Neuronal stem cell (in vitro differentiated cells): Measurements from ENCODE around the gene NPAS3.

Experiments used
- DNase-seq: peaks from one replicate; pipeline ENCODE4 v3.0.0-alpha.2; 2013; ENCODE audit warnings: low spot score
- H2AFZ ChIP-seq: one replicate; pipeline ENCODE4 v1.6.1; 2013; ENCODE audit warnings: mild to moderate bottlenecking, low read length, inconsistent platforms
- H2AK5ac ChIP-seq: 2 replicates; pipeline ENCODE4 v1.6.1; 2013; ENCODE audit warnings: low read depth, mild to moderate bottlenecking, inconsistent platforms, low read length, moderate library complexity, mixed read lengths
- H2BK120ac ChIP-seq: 2 replicates; pipeline ENCODE4 v1.6.1; 2013; ENCODE audit warnings: low read depth, mild to moderate bottlenecking, inconsistent platforms, low read length, moderate library complexity, mixed read lengths
- H2BK12ac ChIP-seq: one replicate; pipeline ENCODE4 v1.6.1; 2013; ENCODE audit warnings: low read length, inconsistent platforms
- H2BK15ac ChIP-seq: 2 replicates; pipeline ENCODE4 v1.6.1; 2013; ENCODE audit warnings: mild to moderate bottlenecking, low read length, inconsistent platforms, mixed read lengths
- H2BK5ac ChIP-seq: one replicate; pipeline ENCODE4 v1.6.1; 2013; ENCODE audit warnings: inconsistent platforms, mild to moderate bottlenecking, low read length, moderate library complexity
- H3K14ac ChIP-seq: one replicate; pipeline ENCODE4 v1.6.1; 2013; ENCODE audit warnings: low read length, inconsistent platforms
- H3K18ac ChIP-seq: 2 replicates; pipeline ENCODE4 v1.6.1; 2013; ENCODE audit warnings: low read length, inconsistent platforms
- H3K23ac ChIP-seq: 2 replicates; pipeline ENCODE4 v1.6.1; 2013; ENCODE audit warnings: low read depth, mild to moderate bottlenecking, mixed read lengths, low read length, inconsistent platforms; ENCODE audit not compliant: poor library complexity
- H3K27ac ChIP-seq: replicated peaks from 3 replicates; pipeline ENCODE4 v1.5.1; 2013; ENCODE audit warnings: low read length, inconsistent platforms
- H3K27me3 ChIP-seq, 3 experiments: 2 replicates each; pipeline ENCODE4 v1.6.1; 2013; ENCODE audit warnings: low read length in 3 of 3, mild to moderate bottlenecking in 2 of 3, inconsistent platforms in 1 of 3, low read depth in 1 of 3, mixed read lengths in 1 of 3, moderate library complexity in 1 of 3; ENCODE audit not compliant: control insufficient read depth in 3 of 3, insufficient read depth in 3 of 3
- H3K36me3 ChIP-seq, 2 donors: replicated peaks in 1 of 2; 2 replicates each; pipeline ENCODE4 v1.6.1; 2013; ENCODE audit warnings: low read length in 2 of 2; ENCODE audit not compliant: control insufficient read depth in 2 of 2, insufficient read depth in 2 of 2
- H3K4ac ChIP-seq: 2 replicates; pipeline ENCODE4 v1.6.1; 2013; ENCODE audit warnings: inconsistent platforms, mild to moderate bottlenecking, low read length, moderate library complexity
- H3K4me1 ChIP-seq, 2 donors: 1 replicate in 1 of 2; 2 replicates in 1 of 2; pipeline ENCODE4 v1.6.1; 2013; ENCODE audit warnings: low read length in 2 of 2, low read depth in 1 of 2; ENCODE audit not compliant: control insufficient read depth in 2 of 2, insufficient read depth in 1 of 2
- H3K4me2 ChIP-seq: one replicate; pipeline ENCODE4 v1.6.1; 2013; ENCODE audit warnings: mild to moderate bottlenecking, low read length, inconsistent platforms; ENCODE audit not compliant: insufficient read depth, poor library complexity, severe bottlenecking
- H3K4me3 ChIP-seq, 2 donors: 2 replicates each; pipeline ENCODE4 v1.5.1; 2013; ENCODE audit warnings: low read length in 2 of 2, mild to moderate bottlenecking in 2 of 2, inconsistent platforms in 1 of 2, moderate library complexity in 1 of 2
- H3K79me1 ChIP-seq: one replicate; pipeline ENCODE4 v1.6.1; 2013; ENCODE audit warnings: low read depth, mild to moderate bottlenecking, inconsistent platforms, low read length, moderate library complexity
- H3K9ac ChIP-seq: one replicate; pipeline ENCODE4 v1.6.1; 2013; ENCODE audit warnings: mild to moderate bottlenecking, low read depth, low read length, inconsistent platforms; ENCODE audit not compliant: poor library complexity
- H3K9me3 ChIP-seq, 2 donors: replicated peaks in 1 of 2; 2 replicates each; pipeline versions ENCODE3 to v1.6.1; 2013; ENCODE audit warnings: low read length in 2 of 2, mild to moderate bottlenecking in 2 of 2, inconsistent platforms in 1 of 2, low read depth in 1 of 2, mixed read lengths in 1 of 2, moderate library complexity in 1 of 2; ENCODE audit not compliant: control insufficient read depth in 2 of 2, insufficient read depth in 1 of 2
- H4K8ac ChIP-seq: one replicate; pipeline ENCODE4 v1.6.1; 2013; ENCODE audit warnings: low read depth, mild to moderate bottlenecking, inconsistent platforms, low read length, moderate library complexity
- H4K91ac ChIP-seq: one replicate; pipeline ENCODE4 v1.6.1; 2013; ENCODE audit warnings: low read length, low read depth, mild to moderate bottlenecking, inconsistent platforms; ENCODE audit not compliant: poor library complexity
- WGBS, 2 donors: extraction: QIAGEN DNeasy Blood & Tissue Kit; methylation state at CpG; one replicate each; pipeline ENCODE4 v1.1.7; 2013; ENCODE audit warnings: missing lambda C conversion rate in 2 of 2, mixed read lengths in 1 of 2; ENCODE audit not compliant: insufficient read length in 2 of 2, insufficient replicate concordance in 1 of 2; ENCODE audit errors: extremely low coverage in 2 of 2; 5-methylcytosine and 5-hydroxymethylcytosine counted together

The NPAS3 gene

DNA sequence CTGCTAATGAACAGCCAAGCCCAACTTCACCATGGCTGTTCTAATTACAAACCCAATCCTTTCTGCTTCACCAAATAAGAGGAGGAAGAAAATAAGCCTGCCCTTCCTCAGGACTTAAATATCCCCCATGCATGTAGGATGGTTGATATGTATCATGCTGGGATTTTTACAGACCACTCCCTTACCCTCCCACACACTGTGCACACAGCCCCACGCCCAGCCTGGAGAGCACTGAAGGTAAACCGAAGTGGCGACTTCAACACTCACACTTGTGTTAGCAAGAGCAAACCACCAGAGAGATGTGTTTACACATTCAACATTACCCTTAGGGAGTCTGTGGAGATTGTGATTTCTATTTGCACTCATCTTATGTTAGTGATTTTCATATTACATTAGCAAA lies 771.0 kb downstream of the NPAS3 start:
- Histone ChIP-seq H3K14ac (no peak overlapping the region), H3K4ac (no peak overlapping the region), H2BK15ac (no peak overlapping the region), H3K18ac (no peak overlapping the region), H3K4me1 (peaks cover 4 to 9% of the 10 kb centered on the region in 2 donors), H2BK5ac (no peak overlapping the region), H2AK5ac (no peak overlapping the region), H3K27ac (no peak overlapping the region), H3K9ac (no peak overlapping the region), H3K23ac (no peak overlapping the region), H3K27me3 (no peaks in the 10 kb centered on the region), H3K36me3 (peaks cover 0 to 4% of the 10 kb centered on the region in 2 donors), H4K8ac (no peak overlapping the region), H2BK120ac (no peak overlapping the region), H3K9me3 (peaks cover 0 to 2% of the 10 kb centered on the region in 2 donors), H3K4me2 (no peak overlapping the region), H3K79me1 (no peaks in the 10 kb centered on the region), H4K91ac (no peak overlapping the region), H2BK12ac (no peak overlapping the region), H3K4me3 (no peak overlapping the region), H2AFZ (no peak overlapping the region)
- no CpG with 5 or more reads among the region's 3 CpGs for WGBS, 2 donors
- no peak for DNase-seq

DNA sequence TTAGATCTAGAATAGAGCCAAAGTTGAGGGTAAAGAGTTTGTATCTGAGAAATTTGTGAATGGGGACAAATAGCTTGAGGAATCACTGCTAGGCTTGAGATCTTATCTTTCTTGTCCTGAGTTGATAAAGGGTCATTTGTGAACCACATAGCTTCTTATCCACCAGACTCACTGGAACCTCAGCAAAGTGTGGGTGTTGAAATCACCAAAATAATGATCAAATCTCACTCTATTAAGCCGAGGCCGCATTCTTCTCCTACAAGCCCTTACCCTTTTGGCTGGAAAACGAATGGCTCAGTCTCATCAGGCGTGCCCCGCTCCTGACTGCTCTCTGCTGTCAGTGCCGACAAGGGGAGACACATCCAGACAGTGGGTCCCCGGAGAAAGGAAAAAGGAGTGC lies 771.6 kb downstream of the NPAS3 start:
- H2BK12ac ChIP-seq = no peak overlapping the region
- no peak overlapping the region for H2AFZ ChIP-seq
- no peak overlapping the region for H3K4ac ChIP-seq
- peaks cover under 1 to 9% of the 10 kb centered on the region in 2 donors for H3K4me1 ChIP-seq
- no peak overlapping the region for H3K4me3 ChIP-seq
- no peaks in the 10 kb centered on the region for H3K27me3 ChIP-seq
- H3K79me1 ChIP-seq = no peaks in the 10 kb centered on the region
- H3K23ac ChIP-seq = no peak overlapping the region
- no peak overlapping the region for H2BK5ac ChIP-seq
- H3K14ac ChIP-seq = no peak overlapping the region
- H3K9ac ChIP-seq = no peak overlapping the region
- no peak overlapping the region for H2BK15ac ChIP-seq
- H2BK120ac ChIP-seq = no peak overlapping the region
- no peak overlapping the region for H2AK5ac ChIP-seq
- DNase-seq = no peak
- no peak overlapping the region for H3K18ac ChIP-seq
- no peak overlapping the region for H4K91ac ChIP-seq
- no peak overlapping the region for H4K8ac ChIP-seq
- H3K27ac ChIP-seq = no peak overlapping the region
- no peak overlapping the region for H3K4me2 ChIP-seq
- peaks cover 0 to 2% of the 10 kb centered on the region in 2 donors for H3K9me3 ChIP-seq
- peaks cover 0 to 4% of the 10 kb centered on the region in 2 donors for H3K36me3 ChIP-seq
- WGBS, 2 donors = no CpG with 5 or more reads among the region's 7 CpGs

DNA sequence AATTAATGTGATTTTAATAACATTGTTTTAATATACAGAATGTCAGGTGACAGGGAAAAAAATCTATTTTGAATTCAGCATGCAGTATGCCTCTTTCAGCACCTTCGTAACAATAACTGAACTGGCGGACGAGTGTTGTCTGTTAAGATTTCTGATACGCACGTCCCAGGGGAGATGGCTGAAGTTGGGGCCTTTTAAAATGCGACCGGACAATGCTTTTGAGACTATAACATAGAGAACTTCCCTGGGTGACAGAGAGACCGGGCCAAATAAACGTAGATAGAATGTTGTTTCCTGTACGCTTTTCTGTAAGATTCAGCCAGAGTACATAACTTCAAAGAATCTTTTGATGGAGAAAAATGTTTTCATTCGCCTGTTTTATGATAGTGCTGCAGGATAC lies 772.5 kb downstream of the NPAS3 start:
- H2BK120ac ChIP-seq = no peak overlapping the region
- no peak overlapping the region for H3K4me2 ChIP-seq
- no peak overlapping the region for H3K4ac ChIP-seq
- H2BK15ac ChIP-seq = no peak overlapping the region
- H2BK5ac ChIP-seq = no peak overlapping the region
- H3K14ac ChIP-seq = no peak overlapping the region
- H2AFZ ChIP-seq = no peak overlapping the region
- H4K91ac ChIP-seq = no peak overlapping the region
- H3K27ac ChIP-seq = no peak overlapping the region
- H4K8ac ChIP-seq = no peak overlapping the region
- H3K4me1 ChIP-seq = peaks cover 0 to 9% of the 10 kb centered on the region in 2 donors
- no CpG with 5 or more reads among the region's 11 CpGs for WGBS, 2 donors
- no peaks in the 10 kb centered on the region for H3K79me1 ChIP-seq
- peaks cover 0 to 2% of the 10 kb centered on the region in 2 donors for H3K9me3 ChIP-seq
- H2BK12ac ChIP-seq = no peak overlapping the region
- no peak for DNase-seq
- no peak overlapping the region for H2AK5ac ChIP-seq
- H3K36me3 ChIP-seq = peaks cover 0 to 4% of the 10 kb centered on the region in 2 donors
- no peak overlapping the region for H3K18ac ChIP-seq
- no peak overlapping the region for H3K23ac ChIP-seq
- H3K27me3 ChIP-seq = no peaks in the 10 kb centered on the region
- no peak overlapping the region for H3K4me3 ChIP-seq
- H3K9ac ChIP-seq = no peak overlapping the region

DNA sequence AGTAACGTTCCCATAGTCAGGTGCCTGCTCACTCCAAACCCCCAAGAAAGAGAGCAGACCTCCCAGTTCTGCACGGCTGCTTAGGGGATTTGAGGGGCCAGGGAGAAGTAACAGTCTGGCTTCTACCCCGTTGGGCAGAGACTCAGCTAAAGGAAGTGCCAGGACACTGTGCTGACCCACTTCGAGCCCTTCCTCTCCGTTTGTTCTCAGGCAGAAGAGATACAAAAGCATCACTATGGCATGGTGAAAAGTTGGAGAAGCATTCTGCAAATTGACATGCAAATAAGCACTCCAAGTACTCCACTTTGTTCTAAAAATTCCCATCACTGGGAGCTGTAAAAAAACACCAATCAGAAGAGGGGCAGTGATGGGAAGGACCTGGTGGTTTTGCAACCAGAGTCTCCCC lies 773.1 kb downstream of the NPAS3 start:
- Histone ChIP-seq H2AK5ac (no peak overlapping the region), H3K79me1 (no peaks in the 10 kb centered on the region), H4K91ac (no peak overlapping the region), H2BK12ac (no peak overlapping the region), H2BK120ac (no peak overlapping the region), H3K23ac (no peak overlapping the region), H2BK15ac (no peak overlapping the region), H2AFZ (no peak overlapping the region), H3K36me3 (peaks cover 0 to 4% of the 10 kb centered on the region in 2 donors), H2BK5ac (no peak overlapping the region), H3K18ac (no peak overlapping the region), H3K9me3 (peaks cover 0 to 2% of the 10 kb centered on the region in 2 donors), H3K14ac (no peak overlapping the region), H3K9ac (no peak overlapping the region), H3K4ac (no peak overlapping the region), H3K4me1 (peaks cover 0 to 9% of the 10 kb centered on the region in 2 donors), H3K27ac (no peak overlapping the region), H3K4me2 (no peak overlapping the region), H3K27me3 (no peaks in the 10 kb centered on the region), H3K4me3 (no peak overlapping the region), H4K8ac (no peak overlapping the region)
- WGBS, 2 donors = no CpG with 5 or more reads among the region's 5 CpGs
- no peak for DNase-seq
